GM12892 (cell line): ENCODE data around the gene SARS1.

ENCODE experiments used
- POLR2A ChIP-seq: IDR thresholded peaks from 2 replicates; pipeline ENCODE4 v1.6.1; 2011; ENCODE audit warnings: low read depth, low read length, control low read depth
- POLR2AphosphoS5 ChIP-seq: IDR thresholded peaks from 2 replicates; pipeline ENCODE4 v1.6.1; 2011; ENCODE audit warnings: low read depth, low read length, control low read depth
- TAF1 ChIP-seq: IDR thresholded peaks from 2 replicates; pipeline ENCODE4 v1.6.1; 2011; ENCODE audit warnings: low read depth, mild to moderate bottlenecking, control low read depth, low read length, borderline replicate concordance

- TF ChIP-seq POLR2A (no peak), TAF1 (no peak), POLR2AphosphoS5 (no peak)
These were observed 42.0 kb downstream of the SARS1 start for GRCh38 chr1:109255678-109256077.
